Gastrocnemius medialis (tissue), 4 donors: ENCODE measurements around the gene ARL16.

Source experiments
- POLR2A ChIP-seq, 2 donors: fragments of 450-650 bp; IDR thresholded peaks; one replicate each; pipeline ENCODE4 v1.6.1; 2017; ENCODE audit warnings: antibody characterized with exemption in 2 of 2, mild to moderate bottlenecking in 2 of 2, moderate library complexity in 2 of 2
- TF ChIP-seq, protein P1 (sequence below), 5 experiments: fragments of 450-650 bp in 3 of 5; fragments of 200-600 bp in 2 of 5; sonication (generic) in 2 of 5; IDR thresholded peaks in 4 of 5; conservative IDR thresholded peaks in 1 of 5; 1 replicate in 4 of 5; 2 replicates in 1 of 5; pipeline ENCODE4 v1.5.1; 2016 to 2019; ENCODE audit warnings: antibody characterized with exemption in 5 of 5, mild to moderate bottlenecking in 3 of 5, moderate library complexity in 3 of 5

GRCh38 chr17:81664051-81664470 is 19.5 kb downstream of the ARL16 start:
- TF ChIP-seq, protein P1, sequence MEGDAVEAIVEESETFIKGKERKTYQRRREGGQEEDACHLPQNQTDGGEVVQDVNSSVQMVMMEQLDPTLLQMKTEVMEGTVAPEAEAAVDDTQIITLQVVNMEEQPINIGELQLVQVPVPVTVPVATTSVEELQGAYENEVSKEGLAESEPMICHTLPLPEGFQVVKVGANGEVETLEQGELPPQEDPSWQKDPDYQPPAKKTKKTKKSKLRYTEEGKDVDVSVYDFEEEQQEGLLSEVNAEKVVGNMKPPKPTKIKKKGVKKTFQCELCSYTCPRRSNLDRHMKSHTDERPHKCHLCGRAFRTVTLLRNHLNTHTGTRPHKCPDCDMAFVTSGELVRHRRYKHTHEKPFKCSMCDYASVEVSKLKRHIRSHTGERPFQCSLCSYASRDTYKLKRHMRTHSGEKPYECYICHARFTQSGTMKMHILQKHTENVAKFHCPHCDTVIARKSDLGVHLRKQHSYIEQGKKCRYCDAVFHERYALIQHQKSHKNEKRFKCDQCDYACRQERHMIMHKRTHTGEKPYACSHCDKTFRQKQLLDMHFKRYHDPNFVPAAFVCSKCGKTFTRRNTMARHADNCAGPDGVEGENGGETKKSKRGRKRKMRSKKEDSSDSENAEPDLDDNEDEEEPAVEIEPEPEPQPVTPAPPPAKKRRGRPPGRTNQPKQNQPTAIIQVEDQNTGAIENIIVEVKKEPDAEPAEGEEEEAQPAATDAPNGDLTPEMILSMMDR (IDR thresholded peaks at IDR 0.05 in 4 of 5, conservative IDR thresholded peaks at IDR 0.05 in 1 of 5) = no peak
- TF ChIP-seq POLR2A (IDR thresholded peaks at IDR 0.05) = no peak
